HG03103 (cell line): Measurements from ENCODE around the gene TUBB4B.
A peak's percentile ranks its signal among the peaks of the same experiment; 100 is the strongest.

Source experiments
- ATAC-seq: cut with Tn5 transposase; IDR thresholded peaks from one replicate; pipeline ENCODE4 v1.9.1; 2021; ENCODE audit warnings: low read depth; ENCODE audit not compliant: unreplicated experiment

TUBB4B gene

GRCh38 chr9:137211532-137211931, 29.6 kb upstream of the TUBB4B start:
- no peak for ATAC-seq

GRCh38 chr9:137212520-137212919, 28.6 kb upstream of the TUBB4B start:
- ATAC-seq = no peak

- no peak for ATAC-seq
Measured at GRCh38 chr9:137213160-137214060, 27.7 kb upstream of the TUBB4B start.

GRCh38 chr9:137214620-137215019, 26.5 kb upstream of the TUBB4B start:
- no peak for ATAC-seq

GRCh38 chr9:137215196-137215986, 25.7 kb upstream of the TUBB4B start:
- no peak for ATAC-seq

- ATAC-seq = no peak
Measured at GRCh38 chr9:137216188-137216965, 24.7 kb upstream of the TUBB4B start.

- no peak for ATAC-seq
Measured at GRCh38 chr9:137217276-137218211, 23.5 kb upstream of the TUBB4B start.

- no peak for ATAC-seq
Measured at GRCh38 chr9:137218212-137218753, 22.8 kb upstream of the TUBB4B start.

- no peak for ATAC-seq
Measured at GRCh38 chr9:137218754-137219271, 22.3 kb upstream of the TUBB4B start.

- ATAC-seq = no peak
Measured at GRCh38 chr9:137219757-137220316, 21.2 kb upstream of the TUBB4B start.

- ATAC-seq = no peak
Measured at GRCh38 chr9:137220317-137221094, 20.6 kb upstream of the TUBB4B start.

GRCh38 chr9:137221095-137221505, 20.0 kb upstream of the TUBB4B start:
- ATAC-seq = no peak

GRCh38 chr9:137221506-137222111, 19.5 kb upstream of the TUBB4B start:
- ATAC-seq = no peak

GRCh38 chr9:137222190-137223077, 18.7 kb upstream of the TUBB4B start, which contains the start of gene RNF208:
Gene RNF208 (minus strand): TSS chr9:137222240. CDS start chr9:137221212, 1,028 bp downstream.
- ATAC-seq = peak; percentile 3

- ATAC-seq = peak; percentile 73
Measured at GRCh38 chr9:137223078-137223970, 17.8 kb upstream of the TUBB4B start.
